HL-60/S4 treated with phorbol 12-myristate 13-acetate at 8.2 ng/mL for 4 days and 3 days (cell line): ENCODE results near the gene MBD4.
"Not testable (repeated sequence)": the region's sequence is repeated elsewhere in the genome, so short reads cannot be mapped to it uniquely, and the experiment has no call there.

Source experiments
- in situ Hi-C: fragments of 300-500 bp; cut with MboI; formaldehyde crosslinking; loops from 2 replicates; pipeline ENCODE4 v1.15.0; 2022; ENCODE audit warnings: low sequenced_read_pairs

Gene MBD4

DNA sequence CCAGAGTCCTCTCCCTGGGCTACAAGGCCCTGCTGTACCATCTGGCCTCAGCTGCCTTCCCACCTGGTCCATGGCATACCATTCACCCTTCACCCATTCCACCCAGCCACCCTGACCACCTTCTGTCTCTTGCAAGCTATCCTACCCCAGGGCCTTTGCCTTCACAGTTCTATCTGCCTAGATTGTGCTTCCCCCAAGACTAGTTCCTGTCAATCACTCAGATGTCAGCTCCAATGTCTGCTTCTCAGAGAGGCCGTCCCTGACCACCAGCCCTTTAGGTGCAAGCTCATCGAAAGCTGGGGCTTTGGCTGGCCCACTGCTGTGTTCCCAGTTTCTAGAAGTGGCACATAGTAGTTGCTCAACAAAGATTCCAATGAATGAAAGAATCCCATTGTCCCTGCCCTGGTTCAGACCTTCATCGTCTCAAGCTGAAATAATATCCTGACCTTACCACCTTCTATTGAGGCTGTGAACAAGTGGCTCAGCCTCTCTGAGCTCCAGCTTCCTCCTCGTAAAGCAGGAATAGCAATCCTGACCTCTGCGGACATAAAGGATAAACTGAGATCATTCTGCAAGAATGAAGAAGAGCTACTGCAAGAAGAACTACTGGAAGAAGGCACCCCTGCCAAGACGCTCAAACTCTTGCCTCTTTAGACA lies 27.1 kb downstream of the MBD4 start:
- in situ Hi-C loops = no loop called here

DNA sequence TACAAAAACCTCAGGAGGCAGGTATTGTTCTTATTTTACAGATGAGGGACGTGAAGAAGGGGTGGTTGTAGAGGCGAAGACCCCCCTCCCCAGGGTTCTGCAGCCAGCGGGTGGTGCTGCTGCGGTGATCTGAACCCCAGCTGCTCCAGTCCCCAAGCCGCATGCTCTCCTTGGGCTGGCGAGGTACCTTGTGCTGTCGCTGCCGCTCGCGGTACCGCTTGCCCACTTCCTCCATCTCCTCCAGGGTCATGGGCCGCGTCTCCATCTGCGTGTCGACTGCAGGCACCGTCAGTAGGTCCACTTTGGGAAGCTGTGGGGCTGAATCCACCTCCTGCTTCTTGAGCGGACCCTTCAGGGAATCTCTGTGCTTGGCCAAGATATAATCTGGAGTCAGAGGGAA lies 28.8 kb downstream of the MBD4 start:
- in situ Hi-C loops = no loop called here

DNA sequence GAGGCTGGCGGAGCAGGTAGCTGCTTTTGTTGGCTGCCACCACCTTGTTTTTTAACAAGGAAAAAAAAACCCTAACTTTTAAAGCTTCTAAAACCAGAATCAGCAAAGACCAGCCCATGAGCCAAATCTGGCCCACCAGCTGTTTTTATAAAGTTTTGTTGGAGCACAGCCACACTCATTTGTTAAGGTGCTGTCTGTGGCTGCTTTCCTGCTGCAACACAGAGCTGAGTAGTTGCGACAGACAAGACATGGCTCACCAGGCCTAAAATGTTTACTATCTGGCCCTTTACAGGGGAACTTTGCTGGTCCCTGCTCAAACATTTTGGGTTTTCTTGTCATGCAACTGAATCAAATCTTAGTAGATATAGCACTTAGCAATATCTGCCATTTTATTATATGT lies 30.2 kb downstream of the MBD4 start:
- in situ Hi-C loops = no loop called here

DNA sequence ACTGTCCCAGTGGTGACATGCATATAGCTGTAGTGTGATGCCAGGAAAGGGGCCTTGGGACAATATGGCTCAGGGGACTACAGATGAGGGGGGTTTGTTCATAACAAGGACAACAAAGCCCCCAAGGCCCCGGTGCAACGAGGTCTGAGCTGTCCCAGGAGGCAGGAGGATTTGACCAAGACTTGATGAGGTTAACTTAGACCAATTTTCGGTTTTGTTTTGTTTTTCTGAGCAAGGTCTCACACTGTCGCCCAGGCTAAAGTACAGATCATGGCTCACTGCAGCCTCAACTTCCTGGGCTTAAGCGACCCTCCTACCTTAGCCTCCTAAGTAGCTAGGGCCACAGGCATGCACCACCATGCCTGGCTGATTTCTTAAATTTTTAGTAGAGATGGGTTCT lies 35.1 kb downstream of the MBD4 start:
- in situ Hi-C loops = no loop called here

DNA sequence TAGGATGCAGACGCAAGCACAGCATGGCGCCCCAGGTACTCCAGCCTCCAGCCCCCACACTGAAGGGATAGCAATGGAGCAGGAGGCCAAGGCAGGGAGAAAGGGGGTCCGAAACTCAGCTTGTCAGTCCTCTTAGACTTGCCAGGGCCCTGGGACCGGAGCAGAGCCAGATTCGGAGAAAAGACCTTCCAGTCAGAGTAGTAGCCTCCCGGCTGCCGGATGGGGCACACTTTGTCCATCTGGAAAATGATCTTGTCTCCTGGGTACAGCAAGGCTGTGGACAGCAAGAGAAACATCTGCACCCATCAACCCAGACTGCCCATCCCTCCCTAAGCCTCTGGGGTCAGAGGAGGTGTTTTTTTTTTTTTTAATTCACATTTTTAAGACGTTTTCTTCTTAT lies 35.6 kb downstream of the MBD4 start:
- in situ Hi-C loops = no loop called here

DNA sequence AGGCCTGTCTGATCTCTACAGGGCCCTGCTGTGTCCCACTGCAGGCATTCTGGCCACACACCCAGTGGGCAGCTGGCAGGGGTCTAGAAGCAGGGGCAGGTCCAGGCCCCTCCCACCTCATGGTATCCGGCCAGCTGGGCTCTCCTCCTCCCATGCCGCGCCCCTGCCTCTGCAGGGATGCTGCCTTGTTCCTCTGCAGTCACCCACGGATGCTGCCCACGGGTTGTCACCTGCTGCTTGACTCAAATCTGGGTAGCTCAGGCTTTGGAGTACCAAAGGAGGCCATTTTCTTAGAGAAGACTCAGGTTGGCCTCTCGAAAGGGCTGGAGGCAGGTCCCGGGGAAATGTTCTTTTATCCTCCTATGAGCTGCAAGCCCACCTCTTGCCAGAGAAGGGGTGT lies 36.3 kb downstream of the MBD4 start:
- in situ Hi-C loops = no loop called here

DNA sequence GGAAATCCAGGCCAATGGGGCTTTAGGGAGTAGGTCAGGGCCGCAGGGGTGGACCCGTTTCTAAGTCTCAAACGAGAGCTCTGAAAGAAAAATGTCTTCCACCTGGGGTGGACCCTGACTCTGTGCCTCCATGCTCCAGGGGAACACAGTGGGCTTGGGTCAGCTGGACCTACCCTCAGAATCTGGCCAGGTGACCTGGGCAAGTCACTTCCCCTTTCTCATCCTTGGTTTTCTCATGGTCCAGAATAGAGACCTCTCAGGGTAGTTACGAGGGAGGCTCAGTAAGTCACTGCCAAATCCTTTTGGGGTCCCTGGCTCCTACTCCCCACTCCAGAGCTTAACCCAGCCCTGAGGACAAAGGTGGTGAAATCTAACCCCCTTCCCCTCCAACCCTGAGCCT lies 37.1 kb downstream of the MBD4 start:
- in situ Hi-C loops = no loop called here

DNA sequence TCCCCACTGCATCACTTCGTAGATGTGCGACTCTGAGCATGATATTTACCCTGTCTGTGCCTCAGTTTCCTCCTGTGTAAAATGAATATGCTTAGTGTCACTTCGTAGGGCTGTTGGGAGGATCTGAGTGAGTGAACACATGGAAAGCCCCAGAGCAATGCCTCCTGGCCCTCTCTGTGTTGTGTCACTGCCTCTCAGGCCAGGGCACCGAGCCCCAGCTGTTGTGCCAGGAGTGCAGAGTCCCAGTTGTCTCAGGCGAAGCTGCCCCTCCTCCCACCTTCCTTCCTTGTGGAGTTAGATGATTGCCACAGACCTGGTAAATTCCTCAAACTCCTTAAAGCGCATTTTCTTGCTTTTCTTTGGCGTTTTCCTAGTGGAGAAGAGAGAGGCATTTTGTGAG lies 37.5 kb downstream of the MBD4 start:
- in situ Hi-C loops = no loop called here

DNA sequence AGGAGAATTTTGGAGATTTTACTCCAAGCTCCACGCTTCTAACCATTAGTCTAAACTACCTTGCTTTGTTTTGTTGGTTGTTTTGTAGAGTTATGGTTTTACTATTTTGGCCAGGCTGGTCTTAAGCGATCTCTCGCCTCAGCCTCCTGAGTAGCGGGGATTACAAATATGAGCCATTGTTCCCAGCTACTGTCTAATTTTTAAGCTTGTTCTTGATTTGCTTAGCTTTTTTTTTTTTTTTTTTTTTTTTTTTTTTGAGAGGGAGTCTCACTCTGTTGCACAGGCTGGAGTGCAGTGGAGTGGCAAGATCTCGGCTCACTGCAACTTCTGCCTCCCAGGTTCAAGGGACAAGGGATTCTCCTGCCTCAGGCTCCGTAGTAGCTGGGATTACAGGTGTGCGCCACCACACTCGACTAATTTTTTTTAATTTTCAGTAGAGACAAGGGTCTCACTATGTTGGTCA lies 39.8 kb downstream of the MBD4 start:
- in situ Hi-C loops = no loop called here

DNA sequence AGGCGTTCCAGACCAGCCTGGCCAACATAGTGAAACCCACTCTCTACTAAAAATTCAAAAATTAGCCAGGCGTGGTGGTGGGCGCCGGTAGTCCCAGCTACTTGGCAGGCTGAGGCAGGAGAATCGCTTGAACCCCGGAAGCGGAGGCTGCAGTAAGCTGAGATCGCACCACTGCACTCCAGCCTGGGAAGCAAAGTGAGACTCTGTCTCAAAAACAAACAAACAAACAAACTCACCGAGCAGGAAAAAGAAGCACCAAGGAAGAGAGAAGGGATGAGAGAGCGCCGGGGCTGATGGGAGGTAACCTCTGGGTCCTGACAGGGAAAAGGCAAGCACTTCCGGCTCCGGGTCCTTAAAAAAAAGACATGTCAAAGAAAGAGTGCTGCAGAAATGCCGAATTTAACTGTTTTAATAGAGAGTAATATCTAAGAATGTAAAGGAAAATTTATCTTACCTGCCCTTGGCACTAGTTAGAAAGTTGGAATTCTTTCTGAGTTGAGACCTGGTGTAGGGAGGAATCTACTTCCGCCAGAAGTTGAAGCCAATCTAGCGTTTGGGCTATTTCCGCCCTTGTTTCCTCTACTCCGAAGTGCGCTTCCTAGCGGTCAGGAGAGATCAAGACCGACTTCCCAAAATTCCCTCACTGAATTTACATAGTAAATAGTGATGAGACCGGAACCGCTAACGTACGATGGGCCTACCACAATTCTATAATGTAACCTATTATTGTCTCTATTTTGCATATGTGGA lies 40.4 kb downstream of the MBD4 start:
- in situ Hi-C loops = no loop called here

DNA sequence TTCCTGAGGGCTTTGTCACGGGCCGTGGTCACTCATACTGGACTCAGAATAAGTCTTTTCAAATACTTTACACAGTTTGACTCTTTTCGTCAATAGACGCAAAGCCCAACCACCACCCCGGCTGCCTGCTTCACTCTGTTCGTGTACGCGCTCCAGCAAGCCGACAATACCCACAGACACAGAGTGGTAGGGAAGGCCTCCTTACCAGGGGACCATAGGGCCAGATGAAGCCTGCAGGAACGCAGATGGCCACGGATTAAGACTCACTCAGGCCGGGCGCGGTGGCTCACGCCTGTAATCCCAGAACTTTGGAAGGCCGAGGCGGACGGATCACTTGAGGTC lies 41.0 kb downstream of the MBD4 start:
- in situ Hi-C loops = no loop called here

DNA sequence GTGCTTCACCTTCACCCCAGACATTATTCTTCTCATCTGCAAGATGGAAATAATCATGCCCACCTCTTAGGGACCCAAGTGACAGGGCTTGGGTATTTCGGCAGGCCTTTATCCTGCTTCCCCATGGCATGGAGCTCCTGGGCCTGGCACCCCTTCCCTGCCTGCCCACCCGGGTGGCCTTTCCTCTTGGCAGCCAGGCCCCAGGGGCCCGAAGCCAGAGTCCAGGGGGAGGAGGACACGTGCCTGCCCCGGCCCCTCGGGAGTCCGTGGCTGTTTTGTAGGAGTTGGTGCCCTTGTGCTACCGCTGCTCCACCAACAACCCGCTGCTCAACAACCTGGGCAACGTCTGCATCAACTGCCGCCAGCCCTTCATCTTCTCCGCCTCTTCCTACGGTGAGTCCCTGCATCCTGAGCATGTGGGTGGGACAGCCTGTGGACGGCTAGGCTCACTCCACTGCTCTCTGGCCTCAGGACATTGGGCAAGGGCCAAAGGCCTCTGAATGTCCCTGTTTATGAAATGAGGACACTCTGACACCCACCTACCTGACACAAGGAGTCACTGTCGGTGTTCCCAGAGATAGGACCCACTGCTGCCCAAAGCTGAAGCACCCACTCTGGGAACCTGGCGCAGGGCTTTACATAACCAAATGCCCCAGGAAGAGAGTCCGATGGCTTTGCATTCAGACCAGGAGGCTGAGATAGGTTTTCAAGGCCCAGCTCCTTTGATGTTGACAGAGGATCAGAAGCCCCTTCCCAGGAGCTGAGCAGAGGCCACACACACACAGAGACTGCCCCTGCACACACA lies 45.8 kb downstream of the MBD4 start:
- in situ Hi-C loops = not testable (repeated sequence)

DNA sequence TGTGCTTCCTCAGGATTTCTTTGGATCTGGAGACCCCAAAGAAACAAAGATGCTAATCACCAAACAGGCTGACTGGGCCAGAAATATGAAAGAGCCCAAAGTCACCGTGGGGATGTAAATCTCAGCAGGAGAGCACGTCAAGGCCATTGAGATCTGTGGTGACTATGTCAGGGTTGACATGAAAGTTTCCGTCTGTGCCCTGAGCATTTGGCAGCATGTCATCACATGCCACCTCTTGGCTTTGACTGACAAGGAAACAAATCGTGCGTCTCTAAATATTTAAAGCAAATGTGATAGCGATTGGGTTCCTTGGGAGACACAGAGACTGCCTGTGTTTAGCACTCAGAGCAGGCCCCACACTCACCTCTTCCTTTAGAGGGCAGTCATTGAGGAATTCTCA lies 46.5 kb downstream of the MBD4 start:
- in situ Hi-C loops = no loop called here

DNA sequence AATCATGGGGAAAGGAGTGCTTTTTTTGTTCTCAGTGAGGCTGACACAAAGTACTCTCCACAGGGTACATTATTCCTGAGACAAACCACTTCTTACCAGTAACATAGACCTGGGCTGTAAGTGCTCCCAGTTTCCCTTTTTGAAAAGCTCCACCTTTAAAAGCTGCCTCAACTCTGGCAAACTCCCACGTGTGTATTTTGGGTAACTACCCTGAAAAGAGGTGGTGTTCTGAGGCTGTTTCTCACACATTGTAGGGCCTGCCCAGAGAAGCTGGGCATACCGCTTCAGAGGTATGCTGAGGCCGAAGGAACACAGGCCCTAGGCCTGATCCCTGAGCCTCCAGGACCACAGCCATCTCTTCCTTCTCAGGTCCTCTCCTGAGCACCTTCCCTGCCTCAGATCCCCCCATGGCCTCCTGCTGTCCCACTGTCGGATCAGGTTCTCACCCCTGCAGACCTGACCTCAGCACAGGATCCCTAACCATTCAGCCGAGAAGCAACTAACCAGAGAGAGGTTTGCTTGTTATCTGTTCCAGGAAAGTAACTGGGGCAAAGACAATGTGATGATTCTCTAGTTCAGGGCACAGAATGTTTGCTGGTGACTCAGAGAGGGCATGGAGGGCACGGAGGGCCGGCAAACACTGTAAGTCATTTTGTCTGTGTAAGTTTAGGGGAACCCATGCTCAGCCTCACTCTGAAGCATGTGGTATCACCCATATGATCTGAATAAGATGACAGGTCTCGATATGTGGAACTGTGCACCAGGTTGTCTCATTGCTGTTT lies 47.5 kb downstream of the MBD4 start:
- in situ Hi-C loops = not testable (repeated sequence)

DNA sequence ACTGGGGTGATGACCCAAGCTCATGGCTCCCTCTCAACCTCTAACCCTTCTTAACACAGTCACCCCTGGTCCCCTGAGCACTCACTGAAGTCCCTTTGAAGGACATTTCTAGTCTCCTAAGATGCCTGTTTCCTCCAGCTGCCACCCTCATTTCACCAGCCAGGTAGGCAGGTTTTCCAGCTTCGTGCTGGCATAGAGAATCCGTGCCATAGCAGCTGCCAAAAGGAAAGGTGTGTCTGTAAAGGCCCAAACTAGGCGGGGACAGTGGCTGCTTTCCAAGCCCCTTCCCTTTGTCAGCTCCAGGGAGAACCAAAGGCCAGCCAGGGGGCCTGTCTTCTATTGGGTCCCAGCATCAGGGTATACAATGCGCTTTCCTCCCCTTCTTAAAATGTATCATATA lies 48.2 kb downstream of the MBD4 start:
- in situ Hi-C loops = not testable (repeated sequence)

DNA sequence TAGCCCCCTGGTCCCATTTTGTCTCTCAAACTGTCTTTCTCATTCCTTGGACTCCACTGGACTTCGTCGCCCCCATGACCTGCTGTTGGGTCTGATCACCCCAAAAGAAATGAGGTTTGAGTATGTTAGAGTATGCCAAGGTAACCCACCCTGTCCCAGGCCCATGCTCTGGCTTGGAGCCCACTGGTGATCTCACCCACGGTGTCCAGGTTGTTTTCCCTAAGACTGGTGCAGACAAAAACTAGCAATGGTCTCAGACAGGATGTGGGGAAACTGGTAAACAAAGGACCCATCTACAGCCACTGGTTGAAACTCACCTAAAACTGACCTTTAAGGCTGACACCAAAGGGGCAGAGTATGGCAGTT lies 50.2 kb downstream of the MBD4 start:
- in situ Hi-C loops = no loop called here

DNA sequence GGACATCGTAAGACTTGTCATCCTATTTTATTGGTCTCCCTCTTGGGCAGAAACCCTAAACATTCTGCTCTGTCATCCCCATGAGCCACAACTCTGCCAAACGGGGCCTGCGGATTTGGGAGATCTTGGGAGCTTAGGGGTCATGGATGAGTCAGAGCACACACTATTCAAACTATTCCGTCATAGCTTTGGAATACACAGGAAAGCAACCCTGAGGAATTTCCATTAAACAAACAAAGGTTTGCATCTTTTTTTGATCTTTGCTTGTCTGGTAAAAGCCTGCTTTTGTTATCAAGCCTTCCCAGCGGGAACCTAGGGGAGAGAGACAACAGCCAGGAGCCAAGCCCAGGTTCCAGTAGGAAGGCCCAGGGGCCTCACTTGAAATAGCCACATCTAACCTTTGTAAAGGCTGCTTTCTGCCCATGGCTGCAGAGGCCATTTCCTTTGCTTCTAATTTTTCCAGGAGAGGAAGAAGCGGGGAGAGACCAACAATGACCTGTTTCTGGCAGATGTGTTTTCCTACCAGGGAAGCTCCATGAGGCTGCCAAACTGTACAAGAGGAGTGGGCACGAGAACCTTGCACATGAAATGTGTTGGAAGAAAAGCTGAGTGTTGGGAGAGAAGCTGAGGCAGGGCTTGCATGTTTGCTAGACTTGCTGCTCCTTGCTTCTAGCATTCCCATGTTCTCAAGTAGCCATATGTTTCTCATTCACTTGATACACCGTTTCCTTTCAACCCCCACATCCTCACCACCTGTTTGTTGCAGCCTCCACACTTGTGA lies 50.8 kb downstream of the MBD4 start:
- in situ Hi-C loops = not testable (repeated sequence)

DNA sequence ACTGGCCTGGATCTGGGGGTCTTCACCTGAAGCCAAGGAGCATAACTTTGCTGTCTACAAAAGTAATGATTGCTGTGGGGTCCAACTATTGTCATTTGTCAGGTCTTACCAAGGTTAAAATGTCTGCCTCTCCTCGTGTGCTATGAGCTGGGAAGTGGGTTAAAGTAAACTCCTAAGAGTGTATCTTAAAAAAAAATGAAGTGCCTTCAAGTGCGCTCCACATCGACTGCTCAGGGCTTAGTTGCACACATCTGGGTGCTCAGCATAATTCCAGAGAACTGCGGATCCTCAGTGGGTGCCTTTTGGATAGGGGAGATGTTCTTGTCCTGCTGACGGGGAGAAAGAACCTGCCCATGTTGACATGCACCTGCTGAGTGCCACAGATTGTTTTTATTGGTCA lies 52.3 kb downstream of the MBD4 start:
- in situ Hi-C loops = no loop called here

DNA sequence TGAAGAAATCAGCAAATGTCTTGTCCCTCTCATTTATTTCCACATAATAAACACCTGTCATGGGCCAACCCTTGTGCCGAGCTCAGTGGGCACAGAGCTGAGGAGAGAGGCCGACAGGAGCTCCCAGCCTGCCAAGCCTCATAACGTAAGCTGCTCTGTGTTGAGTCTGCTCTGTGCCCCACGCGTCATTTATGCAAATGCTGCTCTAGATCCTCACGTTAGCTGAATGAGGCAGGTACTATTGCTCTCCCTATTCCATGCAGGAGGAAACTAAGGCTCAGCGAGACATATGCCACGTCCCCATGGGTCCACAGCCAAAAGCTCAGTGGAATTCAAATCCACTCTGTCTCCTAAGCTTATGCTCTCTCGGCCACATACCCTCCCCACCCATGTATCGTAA lies 52.8 kb downstream of the MBD4 start:
- in situ Hi-C loops = no loop called here

DNA sequence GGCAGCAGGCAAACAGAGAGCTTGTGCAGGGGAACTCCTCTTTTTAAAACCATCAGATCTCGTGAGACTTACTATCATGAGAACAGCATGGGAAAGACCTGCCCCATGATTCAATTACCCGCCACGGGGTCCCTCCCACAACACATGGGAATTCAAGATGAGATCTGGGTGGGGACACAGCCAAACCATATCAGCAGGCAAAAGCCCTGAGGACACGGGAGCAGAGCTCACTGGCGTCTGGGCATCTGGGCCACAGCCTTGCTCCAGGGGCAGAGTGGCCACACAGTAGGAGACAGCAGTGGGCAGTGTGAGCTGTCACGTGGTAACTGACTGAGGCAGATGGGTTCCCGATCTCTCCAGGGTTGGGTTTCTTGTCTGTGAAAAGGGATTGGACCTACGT lies 54.2 kb downstream of the MBD4 start:
- in situ Hi-C loops = not testable (repeated sequence)
